Astrocyte of the cerebellum (primary cell): ENCODE results near the gene DGAT2.

Experiments
- DNase-seq: peaks from one replicate; pipeline ENCODE4 v3.0.0-alpha.2; 2011; ENCODE audit warnings: low read depth
- H3K4me3 ChIP-seq: 2 replicates; pipeline ENCODE4 v1.5.1; 2011; ENCODE audit warnings: mild to moderate bottlenecking, low read depth, low read length, moderate library complexity
- CTCF ChIP-seq: IDR thresholded peaks from 2 replicates; pipeline ENCODE4 v1.5.1; 2012; ENCODE audit warnings: low read length, low read depth, moderate library complexity, mild to moderate bottlenecking; ENCODE audit errors: missing control alignments
- in situ Hi-C: cut with HindIII; loops from 2 replicates; pipeline ENCODE4 v1.10.0; 2017; ENCODE audit warnings: low sequenced_read_pairs

Gene DGAT2

DNA sequence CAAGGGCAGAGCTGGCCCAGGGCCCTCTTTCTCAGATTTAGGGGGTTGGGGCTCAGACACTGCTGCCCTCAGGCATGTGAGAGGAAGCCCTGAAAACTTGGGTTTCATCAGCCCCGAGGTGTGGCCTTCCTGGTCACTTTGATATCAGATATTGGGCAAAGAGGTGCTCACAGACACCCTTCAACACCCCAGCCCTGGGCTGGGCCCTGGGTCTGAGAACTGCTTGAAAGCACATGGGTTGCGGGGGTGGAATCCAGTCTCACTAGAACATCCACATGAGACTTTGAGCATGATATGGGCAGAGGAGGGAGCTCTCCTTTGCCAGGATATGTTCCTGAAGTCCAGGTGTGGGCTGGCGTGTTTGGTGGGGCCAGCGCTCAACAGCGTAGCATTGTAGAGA lies 10.4 kb downstream of the DGAT2 start:
- DNase-seq: no peak
- no peak for TF ChIP-seq CTCF
- no peak overlapping the region for H3K4me3 ChIP-seq
- in situ Hi-C loops: no loop called here

DNA sequence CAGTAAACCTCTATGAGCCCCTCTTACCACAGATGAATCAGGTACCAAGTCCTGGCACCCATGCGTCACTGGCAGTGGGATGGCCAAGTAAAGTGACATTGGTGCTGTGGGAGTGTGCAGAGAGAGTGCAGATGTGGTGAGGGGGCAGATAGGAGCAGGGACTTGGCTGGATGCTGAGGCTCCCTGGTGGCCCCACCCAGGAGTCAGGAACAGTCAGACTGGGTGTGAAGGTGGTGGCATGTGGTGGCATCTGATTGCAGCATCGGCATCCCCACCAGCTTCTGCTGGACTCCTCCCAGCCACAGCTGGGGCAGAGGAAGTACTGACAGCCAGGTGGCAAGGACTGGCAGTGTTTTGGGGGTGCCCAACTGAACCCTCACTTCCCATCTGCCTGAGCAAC lies 11.4 kb downstream of the DGAT2 start:
- DNase-seq: no peak
- in situ Hi-C loops: no loop called here
- H3K4me3 ChIP-seq: no peak overlapping the region
- TF ChIP-seq CTCF: no peak

DNA sequence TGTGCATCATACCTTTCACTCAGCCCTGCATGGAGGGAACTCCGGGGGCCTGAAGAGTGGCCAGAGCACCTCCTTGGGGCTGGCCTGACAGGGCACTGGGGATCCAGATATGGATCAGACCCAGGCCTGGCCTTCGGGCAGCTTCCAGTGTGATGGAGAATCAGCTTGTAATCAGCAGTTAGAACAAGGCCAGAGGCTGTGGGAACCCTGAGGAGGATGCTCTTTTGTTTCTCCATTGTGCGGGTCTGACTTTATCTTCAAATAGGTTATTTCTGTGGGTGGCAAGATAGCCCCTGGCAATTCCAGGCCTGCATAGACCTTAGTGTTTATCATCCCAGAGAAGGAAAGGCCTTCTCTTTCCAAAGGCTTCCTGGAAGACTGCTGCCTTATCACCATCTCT lies 12.3 kb downstream of the DGAT2 start:
- in situ Hi-C loops: no loop called here
- no peak overlapping the region for H3K4me3 ChIP-seq
- DNase-seq: no peak
- TF ChIP-seq CTCF: no peak

DNA sequence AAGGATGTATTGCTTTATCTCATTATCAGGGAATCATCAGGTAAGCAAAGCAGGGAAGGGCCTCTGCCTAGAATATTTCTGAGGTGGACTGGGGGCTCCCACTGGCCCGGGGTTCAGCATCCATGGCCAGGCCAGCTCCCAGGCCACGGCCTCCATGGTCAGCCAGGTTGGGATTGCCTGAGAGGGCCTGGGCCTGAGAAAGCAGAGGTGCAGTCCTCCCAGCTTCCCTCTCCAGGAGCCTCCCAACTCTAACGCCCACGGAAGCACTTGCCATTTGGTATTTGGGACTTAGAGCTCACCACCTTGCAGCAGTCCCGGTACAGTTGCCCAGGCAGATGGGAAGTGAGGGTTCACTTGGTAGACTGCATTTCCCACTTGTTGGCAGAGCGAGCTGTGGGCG lies 12.7 kb downstream of the DGAT2 start:
- H3K4me3 ChIP-seq: no peak overlapping the region
- in situ Hi-C loops: no loop called here
- TF ChIP-seq CTCF: no peak
- DNase-seq: no peak

- in situ Hi-C loops: no loop called here
- no peak overlapping the region for H3K4me3 ChIP-seq
- DNase-seq: no peak
- no peak for TF ChIP-seq CTCF
Measured at GRCh38 chr11:75781831-75782230, 13.3 kb downstream of the DGAT2 start.

DNA sequence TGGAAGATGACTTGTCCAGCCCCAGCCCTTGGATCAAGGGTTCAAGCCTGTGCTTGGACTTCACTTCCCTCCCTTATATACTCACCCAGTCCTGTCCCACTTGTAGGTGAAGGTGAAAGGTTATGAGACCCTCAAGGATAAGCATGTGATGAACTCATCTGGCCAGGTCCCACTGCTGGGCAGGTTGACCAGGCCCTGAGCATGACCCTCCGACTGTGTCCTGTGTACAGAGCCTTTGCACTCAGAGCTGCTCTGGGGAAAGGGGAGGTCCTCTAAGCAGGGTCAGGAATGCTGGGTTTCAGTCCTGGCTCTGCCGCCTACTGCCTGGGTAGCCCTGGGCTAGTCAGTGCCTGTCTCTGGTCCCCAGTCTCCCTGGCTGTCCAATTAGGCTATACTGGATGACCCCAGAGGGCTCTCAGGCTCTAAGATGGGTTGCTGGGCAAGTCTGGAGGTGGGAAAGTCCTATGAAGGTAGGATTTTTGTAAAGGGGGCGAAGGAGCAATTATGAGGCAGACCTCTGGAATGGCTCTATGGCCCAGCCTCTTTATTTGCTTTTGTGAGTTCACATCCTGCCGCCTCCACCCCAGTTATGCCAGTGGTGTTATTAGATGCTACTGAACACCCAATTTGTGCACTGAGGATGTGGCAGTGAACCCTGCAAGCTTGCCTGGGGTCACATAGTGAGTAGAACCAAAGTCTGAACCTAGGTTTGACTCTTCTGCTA lies 14.1 kb downstream of the DGAT2 start:
- no peak for DNase-seq
- in situ Hi-C loops: no loop called here
- H3K4me3 ChIP-seq: no peak overlapping the region
- TF ChIP-seq CTCF: no peak
